ENCODE results near the gene ZNF649. TPM values are rescaled to one million over a fixed set of nuclear protein-coding genes. Genes with fewer than 3 reads are reported as not detected.

ZNF649 gene
- total RNA-seq, 1 experiment from 2014 or later: 4.3 TPM

GRCh38 chr19:51905206-51905605, 389 bp upstream of the ZNF649 start:
- H3K36me3 ChIP-seq (ENCODE audit: control insufficient read depth, insufficient read depth, low read length): peaks cover 5% of the 10 kb centered on the region; the same call in 1 of the 2 replicates
- DNase-seq (ENCODE audit: low read depth, low spot score) (no peak), ATAC-seq (0 out of 2 replicates have a peak, but pooled peaks have one; percentile 17)
- no peaks in the 10 kb centered on the region for H3K4me1 ChIP-seq (ENCODE audit: control insufficient read depth, insufficient read depth, low read length)
- H3K4me3 ChIP-seq (ENCODE audit: low read depth in 2 of 2, low read length in 2 of 2): peak overlapping the region in 1 of 2 experiments; percentile 71; a peak in 1 of 4 replicates
- no peak overlapping the region; the same call in 1 of the 2 replicates for H3K27ac ChIP-seq (ENCODE audit: low read length)
- no TSS peak for BruUV-seq (replicated peaks)
- no peak for TF ChIP-seq TCF7L2 (IDR thresholded peaks at IDR 0.05; ENCODE audit: low read depth, low read length)
- TF ChIP-seq CTCF (IDR thresholded peaks at IDR 0.05): no peak; the same call in 1 of the 2 replicates
- no peak for TF ChIP-seq POLR2AphosphoS5 (IDR thresholded peaks at IDR 0.05; ENCODE audit: low read depth, low read length)
- no peak for TF ChIP-seq SIN3A (IDR thresholded peaks at IDR 0.05; ENCODE audit: borderline replicate concordance, insufficient read depth, low read depth, low read length)
- no peak for TF ChIP-seq REST (IDR thresholded peaks at IDR 0.05; ENCODE audit: insufficient read depth in 1 of 2, low read depth in 2 of 2, low read length in 1 of 2)
- in situ Hi-C loops (cut with HindIII; ENCODE audit: low pct_unique_long_range_greater_than_20kb, low sequenced_read_pairs): no loop called here
- no peaks in the 10 kb centered on the region for H3K27me3 ChIP-seq (ENCODE audit: control insufficient read depth, insufficient read depth, low read length)
- intact Hi-C loops (cut with micrococcal nuclease; ENCODE audit: unreplicated experiment): no loop called here
- H3K9me3 ChIP-seq (ENCODE audit: control insufficient read depth, insufficient read depth, low read depth, low read length): peaks cover 20% of the 10 kb centered on the region; the same call in 1 of the 2 replicates
- POLR2A ChIA-PET: no interaction called here
- CTCF ChIA-PET: no interaction called here

GRCh38 chr19:51903192-51903591, 1.6 kb downstream of the ZNF649 start:
- intact Hi-C loops (cut with micrococcal nuclease; ENCODE audit: unreplicated experiment) (no loop called here), in situ Hi-C loops (cut with HindIII; ENCODE audit: low pct_unique_long_range_greater_than_20kb, low sequenced_read_pairs) (no loop called here)
- ChIA-PET CTCF (no interaction called here), POLR2A (no interaction called here)
- Histone ChIP-seq H3K4me3 (ENCODE audit: low read depth in 2 of 2, low read length in 2 of 2) (no peak overlapping the region), H3K4me1 (ENCODE audit: control insufficient read depth, insufficient read depth, low read length) (no peaks in the 10 kb centered on the region), H3K27ac (ENCODE audit: low read length) (no peak overlapping the region), H3K9me3 (ENCODE audit: control insufficient read depth, insufficient read depth, low read depth, low read length) (peaks cover 31% of the 10 kb centered on the region; the same call in 1 of the 2 replicates), H3K36me3 (ENCODE audit: control insufficient read depth, insufficient read depth, low read length) (peaks cover 5% of the 10 kb centered on the region), H3K27me3 (ENCODE audit: control insufficient read depth, insufficient read depth, low read length) (no peaks in the 10 kb centered on the region)
- no peak for ATAC-seq
- no peak for DNase-seq (ENCODE audit: low read depth, low spot score)
- no TSS peak for BruUV-seq (replicated peaks)
- TF ChIP-seq SIN3A (IDR thresholded peaks at IDR 0.05; ENCODE audit: borderline replicate concordance, insufficient read depth, low read depth, low read length) (no peak), TCF7L2 (IDR thresholded peaks at IDR 0.05; ENCODE audit: low read depth, low read length) (no peak), POLR2AphosphoS5 (IDR thresholded peaks at IDR 0.05; ENCODE audit: low read depth, low read length) (no peak), CTCF (IDR thresholded peaks at IDR 0.05) (no peak)

Measured in Panc1 (cell line).